ENCODE results near the gene STPG3.

DNA sequence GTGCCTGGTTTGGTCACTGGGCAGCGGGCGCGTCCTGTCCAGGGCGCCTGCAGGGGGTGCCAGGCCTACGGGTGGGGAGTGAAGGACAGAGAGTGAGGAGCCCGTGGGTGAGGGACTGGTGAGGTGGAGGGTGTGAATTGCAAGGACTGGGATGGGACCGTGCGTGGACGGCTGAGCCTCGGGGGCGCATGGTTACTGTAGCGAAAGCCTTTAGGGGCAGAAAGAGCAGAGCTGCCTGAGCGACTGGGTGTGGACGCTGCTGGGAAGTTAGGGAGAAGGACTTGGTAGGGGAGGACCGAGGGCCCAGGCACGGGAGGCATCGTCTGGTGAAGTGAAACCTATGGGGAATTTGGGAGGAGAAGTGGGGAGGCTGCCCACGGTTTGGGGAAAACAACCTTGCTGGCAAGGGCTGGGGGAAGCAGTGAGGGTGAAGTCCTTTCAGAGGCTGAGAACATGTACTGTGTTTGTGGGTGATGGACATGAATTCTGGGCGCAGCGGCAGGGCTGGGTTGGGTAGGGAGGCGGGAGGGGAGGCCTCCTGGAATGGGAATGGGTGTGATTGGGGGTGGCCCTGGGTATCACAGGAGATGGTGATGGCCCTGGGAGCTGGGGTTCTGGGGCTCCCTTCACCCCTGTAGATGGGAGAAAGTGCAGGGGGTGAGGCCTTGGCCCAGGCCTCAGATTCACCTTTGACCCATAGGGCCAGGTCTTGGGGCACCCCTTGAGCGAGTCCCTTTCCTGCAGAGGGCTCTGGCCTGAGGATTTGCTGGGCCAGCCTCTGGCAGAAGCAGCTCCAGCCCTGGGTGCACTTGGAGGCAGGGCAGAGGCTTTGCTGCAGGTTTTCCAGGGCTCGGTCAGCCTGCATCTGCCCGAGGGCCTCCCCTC lies 24.7 kb downstream of the STPG3 start:
- TF ChIP-seq, protein P1, sequence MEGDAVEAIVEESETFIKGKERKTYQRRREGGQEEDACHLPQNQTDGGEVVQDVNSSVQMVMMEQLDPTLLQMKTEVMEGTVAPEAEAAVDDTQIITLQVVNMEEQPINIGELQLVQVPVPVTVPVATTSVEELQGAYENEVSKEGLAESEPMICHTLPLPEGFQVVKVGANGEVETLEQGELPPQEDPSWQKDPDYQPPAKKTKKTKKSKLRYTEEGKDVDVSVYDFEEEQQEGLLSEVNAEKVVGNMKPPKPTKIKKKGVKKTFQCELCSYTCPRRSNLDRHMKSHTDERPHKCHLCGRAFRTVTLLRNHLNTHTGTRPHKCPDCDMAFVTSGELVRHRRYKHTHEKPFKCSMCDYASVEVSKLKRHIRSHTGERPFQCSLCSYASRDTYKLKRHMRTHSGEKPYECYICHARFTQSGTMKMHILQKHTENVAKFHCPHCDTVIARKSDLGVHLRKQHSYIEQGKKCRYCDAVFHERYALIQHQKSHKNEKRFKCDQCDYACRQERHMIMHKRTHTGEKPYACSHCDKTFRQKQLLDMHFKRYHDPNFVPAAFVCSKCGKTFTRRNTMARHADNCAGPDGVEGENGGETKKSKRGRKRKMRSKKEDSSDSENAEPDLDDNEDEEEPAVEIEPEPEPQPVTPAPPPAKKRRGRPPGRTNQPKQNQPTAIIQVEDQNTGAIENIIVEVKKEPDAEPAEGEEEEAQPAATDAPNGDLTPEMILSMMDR (IDR thresholded peaks at IDR 0.05): no peak
- TF ChIP-seq EP300 (IDR thresholded peaks at IDR 0.05): no peak
- TF ChIP-seq POLR2AphosphoS5 (IDR thresholded peaks at IDR 0.05): no peak
